Measurements from ENCODE around the gene PIP4K2C.

PIP4K2C gene

GRCh38 chr12:57590864-57591781 lies at the start of gene PIP4K2C:
TSS of gene PIP4K2C (plus strand) at chr12:57591192. CDS start at chr12:57591290, 98 bp downstream.
- no peaks in the 10 kb centered on the region for H3K36me3 ChIP-seq (ENCODE audit: control insufficient read depth, insufficient read depth, low read length)
- no peaks in the 10 kb centered on the region for H3K9me3 ChIP-seq (ENCODE audit: control insufficient read depth, insufficient read depth, low read length)
- H3K4me1 ChIP-seq (ENCODE audit: control insufficient read depth, insufficient read depth, low read length): peaks cover 2% of the 10 kb centered on the region
- no peak for DNase-seq (ENCODE audit: low read depth, low spot score)
- H3K27ac ChIP-seq (ENCODE audit: low read length): no peak within 1 kb of the TSS
- H3K27me3 ChIP-seq (ENCODE audit: control insufficient read depth, insufficient read depth, low read length): no peaks in the 10 kb centered on the region; the same call in 1 of the 2 replicates
- H3K4me3 ChIP-seq (ENCODE audit: low read length): peak within 1 kb of the TSS; percentile 89
- WGBS (ENCODE audit: insufficient coverage, insufficient read length): no CpG with 5 or more reads among the region's 69 CpGs

DNA sequence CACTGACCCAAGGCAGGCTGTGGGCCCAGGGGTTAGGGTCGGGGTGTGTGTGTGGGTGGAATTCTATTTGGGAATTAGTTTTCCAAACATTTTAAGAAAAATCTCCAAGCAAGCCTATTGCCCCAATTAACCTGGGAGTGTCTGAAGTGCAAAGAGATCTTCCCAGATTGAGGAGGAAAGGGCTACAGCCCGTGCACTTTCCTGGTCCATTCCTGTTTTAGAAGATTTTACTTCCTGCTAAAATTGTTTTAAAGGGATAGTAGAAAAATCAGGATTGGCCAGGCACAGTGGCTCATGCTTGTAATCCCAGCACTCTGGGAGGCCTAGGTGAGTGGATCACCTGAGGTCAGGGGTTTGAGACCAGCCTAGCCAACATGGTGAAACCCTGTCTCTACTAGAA lies 49.3 kb upstream of the PIP4K2C start:
- Histone ChIP-seq H3K27ac (ENCODE audit: low read length) (no peak overlapping the region), H3K36me3 (ENCODE audit: control insufficient read depth, insufficient read depth, low read length) (no peaks in the 10 kb centered on the region), H3K27me3 (ENCODE audit: control insufficient read depth, insufficient read depth, low read length) (no peaks in the 10 kb centered on the region), H3K4me1 (ENCODE audit: control insufficient read depth, insufficient read depth, low read length) (peaks cover 4% of the 10 kb centered on the region; the same call in 1 of the 2 replicates), H3K4me3 (ENCODE audit: low read length) (no peak overlapping the region), H3K9me3 (ENCODE audit: control insufficient read depth, insufficient read depth, low read length) (no peaks in the 10 kb centered on the region)
- DNase-seq (ENCODE audit: low read depth, low spot score): no peak
- no CpG with 5 or more reads among the region's 2 CpGs for WGBS (ENCODE audit: insufficient coverage, insufficient read length)

- Histone ChIP-seq H3K9me3 (ENCODE audit: control insufficient read depth, insufficient read depth, low read length) (no peaks in the 10 kb centered on the region), H3K4me1 (ENCODE audit: control insufficient read depth, insufficient read depth, low read length) (peaks cover 4% of the 10 kb centered on the region; the same call in 1 of the 2 replicates), H3K4me3 (ENCODE audit: low read length) (no peak overlapping the region), H3K27ac (ENCODE audit: low read length) (no peak overlapping the region), H3K36me3 (ENCODE audit: control insufficient read depth, insufficient read depth, low read length) (no peaks in the 10 kb centered on the region), H3K27me3 (ENCODE audit: control insufficient read depth, insufficient read depth, low read length) (no peaks in the 10 kb centered on the region)
- no peak for DNase-seq (ENCODE audit: low read depth, low spot score)
- WGBS (ENCODE audit: insufficient coverage, insufficient read length): no CpG with 5 or more reads among the region's 2 CpGs
Observed at GRCh38 chr12:57543581-57543980, 47.4 kb upstream of the PIP4K2C start.

DNA sequence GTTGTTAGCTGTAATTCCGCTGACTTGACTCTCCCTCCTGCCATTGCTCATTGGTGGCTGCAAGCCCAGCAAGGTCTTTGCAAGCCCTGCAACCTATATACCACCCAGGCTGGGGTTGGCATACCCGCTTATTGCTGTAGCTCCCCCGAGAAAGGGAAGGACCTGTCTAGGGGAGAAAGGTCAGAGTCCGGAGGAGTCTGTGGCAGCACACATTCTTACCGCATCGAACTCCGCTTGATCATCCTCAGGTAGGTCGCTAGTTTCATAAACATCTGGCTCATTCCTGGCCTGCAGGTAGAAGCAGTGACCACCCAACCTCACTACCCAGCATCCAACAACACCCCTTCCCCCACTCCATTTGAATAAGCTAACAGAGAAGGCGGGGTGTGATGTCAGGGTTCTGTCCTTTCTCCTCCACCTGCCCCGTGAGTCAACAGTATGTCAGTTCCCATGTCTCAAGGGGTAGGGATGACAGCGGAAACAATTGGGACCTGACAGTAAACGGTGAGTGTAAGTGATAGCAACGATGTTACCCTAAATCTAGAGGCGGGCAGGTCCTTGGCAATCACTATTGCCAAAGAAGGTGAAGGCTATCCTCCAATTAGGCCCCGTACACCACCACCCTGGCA lies 45.1 kb upstream of the PIP4K2C start:
- Histone ChIP-seq H3K27ac (ENCODE audit: low read length) (no peak overlapping the region), H3K36me3 (ENCODE audit: control insufficient read depth, insufficient read depth, low read length) (no peaks in the 10 kb centered on the region), H3K27me3 (ENCODE audit: control insufficient read depth, insufficient read depth, low read length) (no peaks in the 10 kb centered on the region), H3K4me1 (ENCODE audit: control insufficient read depth, insufficient read depth, low read length) (peaks cover 6% of the 10 kb centered on the region; the same call in 1 of the 2 replicates), H3K9me3 (ENCODE audit: control insufficient read depth, insufficient read depth, low read length) (no peaks in the 10 kb centered on the region), H3K4me3 (ENCODE audit: low read length) (peak overlapping the region; percentile 95; the same call in 1 of the 2 replicates)
- no peak for DNase-seq (ENCODE audit: low read depth, low spot score)
- no CpG with 5 or more reads among the region's 15 CpGs for WGBS (ENCODE audit: insufficient coverage, insufficient read length)

GRCh38 chr12:57546438-57547287 lies 44.3 kb upstream of the PIP4K2C start, which contains the start of gene DCTN2:
TSS of gene DCTN2 (minus strand) at chr12:57547192. CDS start at chr12:57547063, 129 bp downstream.
- no peaks in the 10 kb centered on the region for H3K27me3 ChIP-seq (ENCODE audit: control insufficient read depth, insufficient read depth, low read length)
- peak; percentile 95 for DNase-seq (ENCODE audit: low read depth, low spot score)
- peak within 1 kb of the TSS; percentile 95 for H3K4me3 ChIP-seq (ENCODE audit: low read length)
- no peak within 1 kb of the TSS for H3K27ac ChIP-seq (ENCODE audit: low read length)
- no CpG with 5 or more reads among the region's 56 CpGs for WGBS (ENCODE audit: insufficient coverage, insufficient read length)
- H3K9me3 ChIP-seq (ENCODE audit: control insufficient read depth, insufficient read depth, low read length): no peaks in the 10 kb centered on the region
- H3K36me3 ChIP-seq (ENCODE audit: control insufficient read depth, insufficient read depth, low read length): no peaks in the 10 kb centered on the region
- peaks cover 6% of the 10 kb centered on the region; the same call in 1 of the 2 replicates for H3K4me1 ChIP-seq (ENCODE audit: control insufficient read depth, insufficient read depth, low read length)

DNA sequence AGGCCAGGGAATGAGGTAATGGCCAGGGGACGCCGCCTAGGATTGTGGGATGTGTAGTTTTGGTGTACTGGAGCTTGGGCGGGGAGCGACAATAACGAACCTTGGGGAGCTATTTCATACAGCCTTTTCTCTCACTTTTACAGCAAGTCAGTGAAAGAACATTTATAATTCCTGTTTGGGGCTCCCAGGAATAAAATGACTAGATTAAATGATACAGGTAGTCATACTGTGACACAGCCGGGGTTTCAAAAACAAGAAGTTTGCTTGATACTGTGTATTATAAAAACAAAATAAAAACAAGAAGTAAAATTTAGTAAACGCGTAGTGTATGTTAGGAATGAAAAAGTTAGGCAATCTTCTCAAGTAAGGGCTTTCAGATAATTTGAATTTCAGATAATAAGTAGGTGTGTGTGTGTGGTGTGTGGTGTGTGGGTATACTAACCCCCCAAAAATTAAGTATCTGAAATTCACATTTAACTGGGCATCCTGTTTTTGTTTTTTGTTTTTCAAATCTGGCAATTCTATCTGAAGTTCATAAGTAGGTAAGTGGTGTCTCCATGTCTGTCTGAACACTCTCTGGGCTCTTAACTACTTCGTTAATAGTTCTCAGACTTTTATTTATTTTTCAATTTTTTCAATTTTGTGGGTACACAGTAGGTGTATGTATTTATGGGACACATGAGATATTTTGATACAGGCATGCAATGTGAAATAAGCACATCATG lies 43.5 kb upstream of the PIP4K2C start:
- no peak for DNase-seq (ENCODE audit: low read depth, low spot score)
- H3K36me3 ChIP-seq (ENCODE audit: control insufficient read depth, insufficient read depth, low read length): no peaks in the 10 kb centered on the region
- no peaks in the 10 kb centered on the region for H3K9me3 ChIP-seq (ENCODE audit: control insufficient read depth, insufficient read depth, low read length)
- no peaks in the 10 kb centered on the region for H3K27me3 ChIP-seq (ENCODE audit: control insufficient read depth, insufficient read depth, low read length)
- WGBS (ENCODE audit: insufficient coverage, insufficient read length): 100% methylated on average over 2 of the region's 9 CpGs
- no peak overlapping the region; the same call in 1 of the 2 replicates for H3K4me3 ChIP-seq (ENCODE audit: low read length)
- peaks cover 6% of the 10 kb centered on the region; the same call in 1 of the 2 replicates for H3K4me1 ChIP-seq (ENCODE audit: control insufficient read depth, insufficient read depth, low read length)
- H3K27ac ChIP-seq (ENCODE audit: low read length): no peak overlapping the region

- no peak for DNase-seq (ENCODE audit: low read depth, low spot score)
- Histone ChIP-seq H3K9me3 (ENCODE audit: control insufficient read depth, insufficient read depth, low read length) (no peaks in the 10 kb centered on the region), H3K27ac (ENCODE audit: low read length) (no peak overlapping the region), H3K4me3 (ENCODE audit: low read length) (no peak overlapping the region), H3K4me1 (ENCODE audit: control insufficient read depth, insufficient read depth, low read length) (peaks cover 6% of the 10 kb centered on the region; the same call in 1 of the 2 replicates), H3K36me3 (ENCODE audit: control insufficient read depth, insufficient read depth, low read length) (no peaks in the 10 kb centered on the region), H3K27me3 (ENCODE audit: control insufficient read depth, insufficient read depth, low read length) (no peaks in the 10 kb centered on the region)
- 100% methylated on average over 2 of the region's 2 CpGs for WGBS (ENCODE audit: insufficient coverage, insufficient read length)
Observed at GRCh38 chr12:57548013-57548315, 43.0 kb upstream of the PIP4K2C start.

- DNase-seq (ENCODE audit: low read depth, low spot score): no peak
- no CpG with 5 or more reads among the region's 2 CpGs for WGBS (ENCODE audit: insufficient coverage, insufficient read length)
Observed at GRCh38 chr12:57548488-57548887, 42.5 kb upstream of the PIP4K2C start.

DNA sequence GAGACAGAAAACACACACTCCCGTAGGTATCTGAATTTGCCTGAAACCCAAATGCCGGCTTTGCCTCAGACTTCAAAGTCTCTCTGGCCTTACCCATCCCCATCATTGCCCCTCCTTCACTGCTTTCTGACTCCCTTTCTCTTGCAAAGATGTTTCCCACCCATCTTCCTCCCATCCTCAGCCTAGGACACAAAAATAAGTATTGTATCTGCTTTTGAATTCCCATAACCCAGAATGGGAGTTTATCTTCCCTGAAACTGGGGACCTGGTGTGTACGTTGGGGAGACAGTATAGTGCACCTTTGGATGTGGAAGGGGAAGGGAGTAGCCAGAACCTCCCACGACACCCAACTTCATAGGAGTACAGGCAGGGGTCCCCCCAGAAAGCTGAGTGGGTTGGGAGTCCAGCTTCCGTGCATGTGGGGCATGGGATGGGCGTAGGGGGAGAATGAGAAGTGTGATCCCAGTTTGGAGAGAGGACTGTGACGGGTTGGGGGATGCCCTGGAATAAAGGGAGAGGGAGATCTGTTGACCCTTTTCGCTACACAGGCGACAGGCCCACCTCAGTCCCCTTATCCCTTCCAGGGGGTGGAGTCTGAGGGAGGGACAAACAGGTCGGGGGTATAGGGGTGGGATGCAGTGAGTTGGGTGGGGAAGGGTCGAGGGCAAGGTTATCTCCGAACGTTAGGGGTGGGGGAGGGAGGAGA lies 41.6 kb upstream of the PIP4K2C start:
- Histone ChIP-seq H3K27ac (ENCODE audit: low read length) (no peak overlapping the region), H3K4me1 (ENCODE audit: control insufficient read depth, insufficient read depth, low read length) (peaks cover 6% of the 10 kb centered on the region; the same call in 1 of the 2 replicates), H3K27me3 (ENCODE audit: control insufficient read depth, insufficient read depth, low read length) (no peaks in the 10 kb centered on the region), H3K4me3 (ENCODE audit: low read length) (peak overlapping the region; percentile 93; the same call in 1 of the 2 replicates), H3K9me3 (ENCODE audit: control insufficient read depth, insufficient read depth, low read length) (no peaks in the 10 kb centered on the region), H3K36me3 (ENCODE audit: control insufficient read depth, insufficient read depth, low read length) (no peaks in the 10 kb centered on the region)
- DNase-seq (ENCODE audit: low read depth, low spot score): no peak
- no CpG with 5 or more reads among the region's 13 CpGs for WGBS (ENCODE audit: insufficient coverage, insufficient read length)

More at GRCh38 chr12:57548488-57548887, 42.5 kb upstream of the PIP4K2C start:
- no peak overlapping the region for H3K4me3 ChIP-seq (ENCODE audit: low read length)
- peaks cover 6% of the 10 kb centered on the region; the same call in 1 of the 2 replicates for H3K4me1 ChIP-seq (ENCODE audit: control insufficient read depth, insufficient read depth, low read length)
- no peaks in the 10 kb centered on the region for H3K27me3 ChIP-seq (ENCODE audit: control insufficient read depth, insufficient read depth, low read length)
- H3K36me3 ChIP-seq (ENCODE audit: control insufficient read depth, insufficient read depth, low read length): no peaks in the 10 kb centered on the region
- H3K27ac ChIP-seq (ENCODE audit: low read length): no peak overlapping the region
- H3K9me3 ChIP-seq (ENCODE audit: control insufficient read depth, insufficient read depth, low read length): no peaks in the 10 kb centered on the region

All from iPS DF 6.9 (cell line).